Neural crest cell (in vitro differentiated cells): Measurements from ENCODE around the gene FAM174C. TPM values are rescaled to one million over a fixed set of nuclear protein-coding genes. Genes with fewer than 3 reads are reported as not detected.

ENCODE experiments used
- DNase-seq: peaks from one replicate; pipeline ENCODE4 v3.0.0; 2021; ENCODE audit warnings: low read depth, mixed read lengths, low spot score
- H3K27ac Mint-ChIP-seq: one replicate; pipeline ENCODE4 v1.8.0; 2021; ENCODE audit warnings: mild to moderate bottlenecking, mixed read lengths; ENCODE audit not compliant: unreplicated experiment
- H3K27me3 Mint-ChIP-seq: 2 replicates; pipeline ENCODE4 v1.8.0; 2021; ENCODE audit warnings: low read depth, mild to moderate bottlenecking, mixed read lengths
- H3K36me3 Mint-ChIP-seq: 2 replicates; pipeline ENCODE4 v1.8.0; 2021; ENCODE audit warnings: low read depth, mild to moderate bottlenecking, mixed read lengths
- H3K4me1 Mint-ChIP-seq: 2 replicates; pipeline ENCODE4 v1.8.0; 2021; ENCODE audit warnings: mixed read lengths
- H3K4me3 Mint-ChIP-seq: one replicate; pipeline ENCODE4 v1.8.0; 2021; ENCODE audit warnings: mild to moderate bottlenecking, mixed read lengths
- H3K9me3 Mint-ChIP-seq: 2 replicates; pipeline ENCODE4 v1.8.0; 2021; ENCODE audit warnings: mixed read lengths
- total RNA-seq: library from RNA; stranded (reverse); gene quantifications from 2 replicates; pipeline ENCODE4 v1.2.1, GENCODE V29; 2021
- TF ChIP-seq, protein P1 (sequence below): fragments of 200-600 bp; sonication (generic); conservative IDR thresholded peaks from 2 replicates; pipeline ENCODE4 v1.5.0; 2021; ENCODE audit warnings: antibody characterized with exemption, mild to moderate bottlenecking

FAM174C gene
- total RNA-seq, 1 donor from 2014 or later, result 36.6 TPM

DNA sequence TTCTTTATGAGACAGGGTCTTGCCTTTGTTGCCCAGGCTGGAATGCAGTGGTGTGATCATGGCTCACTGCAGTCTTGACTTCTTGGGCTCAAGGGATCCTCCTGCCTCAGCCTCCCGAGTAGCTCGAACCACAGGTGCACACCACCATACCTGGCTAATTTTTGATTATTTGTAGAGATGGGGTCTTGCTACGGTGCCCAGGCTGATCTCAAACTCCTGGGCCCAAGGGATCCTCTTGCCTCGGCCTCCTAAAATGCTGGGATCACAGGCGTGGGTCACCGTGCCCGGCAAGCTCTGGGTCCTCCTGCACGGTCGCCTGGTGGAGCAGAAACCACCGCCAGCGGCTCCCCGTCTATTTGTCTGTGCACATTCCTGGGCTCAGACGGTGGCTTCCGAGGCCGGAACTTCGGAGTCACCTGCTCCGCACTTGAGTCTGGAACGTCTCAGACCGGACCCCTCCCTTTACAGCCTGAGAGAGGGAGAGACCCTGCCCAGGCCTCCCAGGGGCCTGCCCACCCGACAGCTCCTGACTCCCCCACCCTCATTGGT, 32.5 kb downstream of the FAM174C start:
- Mint-ChIP-seq H3K4me1 (peaks cover 4% of the 10 kb centered on the region), H3K9me3 (no peaks in the 10 kb centered on the region), H3K27me3 (no peaks in the 10 kb centered on the region), H3K27ac (no peak overlapping the region), H3K36me3 (no peaks in the 10 kb centered on the region), H3K4me3 (no peak overlapping the region)
- no peak for DNase-seq
- TF ChIP-seq, protein P1, sequence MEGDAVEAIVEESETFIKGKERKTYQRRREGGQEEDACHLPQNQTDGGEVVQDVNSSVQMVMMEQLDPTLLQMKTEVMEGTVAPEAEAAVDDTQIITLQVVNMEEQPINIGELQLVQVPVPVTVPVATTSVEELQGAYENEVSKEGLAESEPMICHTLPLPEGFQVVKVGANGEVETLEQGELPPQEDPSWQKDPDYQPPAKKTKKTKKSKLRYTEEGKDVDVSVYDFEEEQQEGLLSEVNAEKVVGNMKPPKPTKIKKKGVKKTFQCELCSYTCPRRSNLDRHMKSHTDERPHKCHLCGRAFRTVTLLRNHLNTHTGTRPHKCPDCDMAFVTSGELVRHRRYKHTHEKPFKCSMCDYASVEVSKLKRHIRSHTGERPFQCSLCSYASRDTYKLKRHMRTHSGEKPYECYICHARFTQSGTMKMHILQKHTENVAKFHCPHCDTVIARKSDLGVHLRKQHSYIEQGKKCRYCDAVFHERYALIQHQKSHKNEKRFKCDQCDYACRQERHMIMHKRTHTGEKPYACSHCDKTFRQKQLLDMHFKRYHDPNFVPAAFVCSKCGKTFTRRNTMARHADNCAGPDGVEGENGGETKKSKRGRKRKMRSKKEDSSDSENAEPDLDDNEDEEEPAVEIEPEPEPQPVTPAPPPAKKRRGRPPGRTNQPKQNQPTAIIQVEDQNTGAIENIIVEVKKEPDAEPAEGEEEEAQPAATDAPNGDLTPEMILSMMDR, result no peak

DNA sequence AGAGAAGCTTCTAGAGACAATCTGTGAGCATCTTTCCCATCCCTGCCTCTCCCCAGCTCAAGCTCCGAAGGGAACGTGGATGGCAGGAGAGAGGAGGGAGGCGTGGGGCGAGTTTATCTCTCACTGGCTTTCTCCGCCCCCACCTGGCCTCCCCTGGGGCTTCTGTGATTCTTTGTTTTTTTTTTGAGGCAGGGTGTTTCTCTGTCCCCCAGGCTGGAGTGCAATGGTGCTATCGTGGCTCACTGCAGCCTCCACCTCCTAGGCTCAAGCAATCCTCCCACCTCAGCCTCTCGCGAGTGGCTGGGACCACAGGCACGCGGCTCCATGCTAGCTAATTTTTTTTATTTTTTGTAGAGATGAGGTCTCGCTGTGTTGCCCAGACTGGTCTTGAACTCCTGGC, 33.4 kb downstream of the FAM174C start:
- H3K9me3 Mint-ChIP-seq, result no peaks in the 10 kb centered on the region
- no peaks in the 10 kb centered on the region for H3K36me3 Mint-ChIP-seq
- no peak for DNase-seq
- no peak overlapping the region for H3K27ac Mint-ChIP-seq
- no peak overlapping the region for H3K4me3 Mint-ChIP-seq
- no peaks in the 10 kb centered on the region for H3K27me3 Mint-ChIP-seq
- TF ChIP-seq, protein P1, result no peak
- H3K4me1 Mint-ChIP-seq, result no peaks in the 10 kb centered on the region

DNA sequence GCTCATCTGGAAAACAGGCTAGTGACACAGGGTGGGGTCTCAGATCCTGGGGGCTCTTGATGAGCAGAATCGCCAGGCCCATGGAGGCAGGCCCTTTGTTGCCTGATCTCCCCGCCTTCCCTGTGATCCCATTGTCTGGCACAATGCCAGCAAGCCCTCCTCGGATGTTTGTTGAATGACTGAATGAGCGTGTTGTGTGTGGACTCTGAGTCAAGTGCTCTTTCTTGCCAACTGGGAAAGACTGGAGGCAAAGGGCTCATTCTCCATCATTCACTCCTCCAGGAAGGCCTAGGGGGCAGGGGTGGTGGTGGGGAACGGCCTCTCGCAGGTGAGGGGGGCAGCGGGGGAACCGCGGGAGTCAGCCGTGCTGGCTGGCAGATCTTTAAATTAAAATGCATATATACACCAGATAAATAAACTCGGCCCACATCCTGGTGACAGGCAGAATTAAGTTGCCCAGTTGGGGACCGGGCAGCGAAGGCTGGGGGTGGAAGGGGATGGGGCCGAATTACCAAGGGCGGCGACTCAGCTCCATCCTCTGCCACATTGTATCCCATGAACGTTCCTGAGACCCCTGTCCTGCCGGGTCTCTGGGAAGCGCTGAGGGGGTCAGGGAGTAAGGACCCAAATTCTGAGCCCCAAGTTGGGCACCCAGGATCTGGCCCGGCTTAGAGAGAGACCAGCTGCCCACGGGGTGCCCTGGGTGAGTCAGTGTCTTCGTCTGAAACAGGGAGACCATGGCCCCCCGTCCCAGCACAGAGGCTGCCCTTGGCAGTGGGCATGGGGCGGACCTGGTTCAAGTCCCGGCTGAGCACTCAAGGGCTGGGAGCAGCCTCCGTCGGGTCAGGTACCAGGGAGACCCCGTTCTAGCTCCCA, 34.9 kb downstream of the FAM174C start:
- Mint-ChIP-seq H3K27ac (no peak overlapping the region), H3K4me1 (no peaks in the 10 kb centered on the region), H3K27me3 (peaks cover 4% of the 10 kb centered on the region), H3K9me3 (no peaks in the 10 kb centered on the region), H3K4me3 (no peak overlapping the region), H3K36me3 (no peaks in the 10 kb centered on the region)
- TF ChIP-seq, protein P1, result no peak
- no peak for DNase-seq

DNA sequence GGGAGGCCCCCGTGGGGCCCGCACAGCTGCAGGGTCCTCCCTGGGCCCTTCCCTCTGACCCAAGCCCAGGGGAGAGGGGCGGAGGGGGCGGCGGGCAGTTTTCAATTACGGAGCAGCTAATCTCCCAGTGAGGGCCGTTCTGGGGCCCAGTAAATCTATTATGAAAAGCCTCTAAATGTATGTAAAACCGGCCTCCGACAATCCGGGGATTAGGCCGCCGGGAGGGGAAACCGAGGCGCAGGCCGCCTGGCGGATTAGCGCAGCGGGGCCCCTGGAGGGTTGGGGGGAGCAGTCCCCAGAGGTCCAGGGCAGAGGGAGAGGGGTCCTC, 35.5 kb downstream of the FAM174C start:
- TF ChIP-seq, protein P1, result no peak
- Mint-ChIP-seq H3K27me3 (peaks cover 5% of the 10 kb centered on the region), H3K36me3 (no peaks in the 10 kb centered on the region), H3K9me3 (no peaks in the 10 kb centered on the region), H3K27ac (no peak overlapping the region), H3K4me3 (no peak overlapping the region), H3K4me1 (no peaks in the 10 kb centered on the region)
- no peak for DNase-seq

DNA sequence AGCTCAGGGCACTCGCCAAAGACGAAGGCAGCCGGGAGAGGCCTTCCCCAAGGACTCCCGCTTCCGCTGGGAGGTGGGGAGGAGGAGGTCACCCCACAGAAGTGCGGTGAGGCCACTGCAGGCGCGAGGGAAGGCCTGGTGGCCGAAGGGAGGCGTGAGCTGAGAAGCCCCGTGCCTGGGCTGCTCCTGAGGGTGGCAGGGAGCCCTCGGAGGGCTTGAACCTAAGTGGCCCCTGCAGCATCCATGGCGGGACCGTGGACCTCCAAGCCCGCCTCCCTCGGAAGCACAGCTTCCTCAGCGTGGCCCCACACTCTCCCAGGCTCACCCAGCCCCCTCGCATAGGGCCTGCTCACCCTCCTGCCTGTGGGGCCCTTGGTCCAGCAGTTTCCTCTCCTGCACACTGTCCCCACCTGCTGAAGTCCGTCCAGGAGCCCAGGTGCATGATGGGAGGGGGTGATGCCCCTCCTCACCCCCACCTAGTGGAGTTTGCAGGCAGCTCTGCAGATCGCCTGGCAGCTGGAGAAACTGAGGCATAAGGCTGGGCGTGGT, 36.3 kb downstream of the FAM174C start:
- H3K4me1 Mint-ChIP-seq, result no peaks in the 10 kb centered on the region
- peaks cover 12% of the 10 kb centered on the region for H3K27me3 Mint-ChIP-seq
- H3K4me3 Mint-ChIP-seq, result no peak overlapping the region
- DNase-seq, result no peak
- H3K36me3 Mint-ChIP-seq, result no peaks in the 10 kb centered on the region
- H3K27ac Mint-ChIP-seq, result no peak overlapping the region
- no peaks in the 10 kb centered on the region for H3K9me3 Mint-ChIP-seq
- TF ChIP-seq, protein P1, result no peak
